Measurements from ENCODE around the gene RBBP8. TPM values are rescaled to one million over a fixed set of nuclear protein-coding genes. Genes with fewer than 3 reads are reported as not detected.

RBBP8 gene
- polyA plus RNA-seq, 1 donor from 2014 or later: 19.5 TPM

- no peak for TF ChIP-seq EP300 (conservative IDR thresholded peaks at IDR 0.05; ENCODE audit: poor library complexity, severe bottlenecking)
- no peak for TF ChIP-seq MXI1 (conservative IDR thresholded peaks at IDR 0.05; ENCODE audit: poor library complexity, severe bottlenecking)
- TF ChIP-seq CTCF (IDR thresholded peaks at IDR 0.05; ENCODE audit: poor library complexity, severe bottlenecking): no peak
- TF ChIP-seq EZH2 (IDR thresholded peaks at IDR 0.05; ENCODE audit: borderline replicate concordance, insufficient read depth, low read length, poor library complexity, severe bottlenecking): no peak
- TF ChIP-seq POLR2AphosphoS5 (IDR thresholded peaks at IDR 0.05): no peak
- no peak for TF ChIP-seq REST (IDR thresholded peaks at IDR 0.05; ENCODE audit: borderline replicate concordance)
- no peak for TF ChIP-seq SMC3 (conservative IDR thresholded peaks at IDR 0.05; ENCODE audit: poor library complexity)
- TF ChIP-seq TAF1 (IDR thresholded peaks at IDR 0.05; ENCODE audit: low read depth): no peak
- TF ChIP-seq RAD21 (conservative IDR thresholded peaks at IDR 0.05): no peak
- Histone ChIP-seq H2AFZ (ENCODE audit: low read depth, low read length) (no peak overlapping the region), H3K9me3 (ENCODE audit: low read length) (no peaks in the 10 kb centered on the region), H3K36me3 (ENCODE audit: insufficient read depth, low read length) (no peaks in the 10 kb centered on the region), H3K27me3 (ENCODE audit: insufficient read depth, low read depth, low read length) (no peaks in the 10 kb centered on the region), H3K4me3 (ENCODE audit: low read length) (no peak overlapping the region), H3K79me2 (replicated peaks; ENCODE audit: insufficient read depth, low read length) (no peaks in the 10 kb centered on the region), H3K9me2 (ENCODE audit: insufficient read depth, low read length) (no peaks in the 10 kb centered on the region), H3K4me2 (ENCODE audit: low read length) (no peak overlapping the region), H3K9ac (ENCODE audit: low read length) (no peak overlapping the region), H3K27ac (ENCODE audit: low read length) (no peak overlapping the region), H3F3A (ENCODE audit: insufficient read depth, low read length, poor library complexity, severe bottlenecking) (no peaks in the 10 kb centered on the region), H4K20me1 (ENCODE audit: insufficient read depth) (no peaks in the 10 kb centered on the region)
Observed at GRCh38 chr18:22961156-22961555, 28.0 kb downstream of the RBBP8 start.

- H3K36me3 ChIP-seq (ENCODE audit: insufficient read depth, low read length): no peaks in the 10 kb centered on the region
- H3K9ac ChIP-seq (ENCODE audit: low read length): no peak overlapping the region
- H3K4me3 ChIP-seq (ENCODE audit: low read length): no peak overlapping the region
- H3K9me2 ChIP-seq (ENCODE audit: insufficient read depth, low read length): no peaks in the 10 kb centered on the region
- no peaks in the 10 kb centered on the region for H3F3A ChIP-seq (ENCODE audit: insufficient read depth, low read length, poor library complexity, severe bottlenecking)
- no peaks in the 10 kb centered on the region for H3K27me3 ChIP-seq (ENCODE audit: insufficient read depth, low read depth, low read length)
- no peaks in the 10 kb centered on the region for H3K9me3 ChIP-seq (ENCODE audit: low read length)
- no peak overlapping the region for H3K4me2 ChIP-seq (ENCODE audit: low read length)
- no peaks in the 10 kb centered on the region for H3K79me2 ChIP-seq (replicated peaks; ENCODE audit: insufficient read depth, low read length)
- H2AFZ ChIP-seq (ENCODE audit: low read depth, low read length): no peak overlapping the region
- TF ChIP-seq CTCF (IDR thresholded peaks at IDR 0.05; ENCODE audit: poor library complexity, severe bottlenecking) (no peak), REST (IDR thresholded peaks at IDR 0.05; ENCODE audit: borderline replicate concordance) (no peak), MXI1 (conservative IDR thresholded peaks at IDR 0.05; ENCODE audit: poor library complexity, severe bottlenecking) (no peak), POLR2AphosphoS5 (IDR thresholded peaks at IDR 0.05) (no peak), EP300 (conservative IDR thresholded peaks at IDR 0.05; ENCODE audit: poor library complexity, severe bottlenecking) (no peak), RAD21 (conservative IDR thresholded peaks at IDR 0.05) (no peak), TAF1 (IDR thresholded peaks at IDR 0.05; ENCODE audit: low read depth) (no peak), EZH2 (IDR thresholded peaks at IDR 0.05; ENCODE audit: borderline replicate concordance, insufficient read depth, low read length, poor library complexity, severe bottlenecking) (no peak), SMC3 (conservative IDR thresholded peaks at IDR 0.05; ENCODE audit: poor library complexity) (no peak)
- H4K20me1 ChIP-seq (ENCODE audit: insufficient read depth): no peaks in the 10 kb centered on the region
- H3K27ac ChIP-seq (ENCODE audit: low read length): no peak overlapping the region
Observed at GRCh38 chr18:22962004-22962403, 28.9 kb downstream of the RBBP8 start.
